WTC11 (cell line): ENCODE results near the gene L3MBTL1.

ENCODE experiments used
- CTCF ChIP-seq: fragments of 200-600 bp; IDR thresholded peaks from 2 replicates; pipeline ENCODE4 v1.8.0; 2022; ENCODE audit warnings: antibody characterized with exemption
- E2F4 ChIP-seq: sonication (generic); formaldehyde crosslinking; IDR thresholded peaks from 2 replicates; pipeline ENCODE4 v1.8.1; 2022; ENCODE audit warnings: low read depth, mild to moderate bottlenecking, moderate library complexity, missing genetic modification reagents, borderline replicate concordance
- ELF4 ChIP-seq: sonication (generic); formaldehyde crosslinking; IDR thresholded peaks from 2 replicates; pipeline ENCODE4 v1.8.1; 2022; ENCODE audit warnings: low read depth, mild to moderate bottlenecking, moderate library complexity, missing genetic modification reagents
- FOXP1 ChIP-seq: sonication (generic); formaldehyde crosslinking; IDR thresholded peaks from 2 replicates; pipeline ENCODE4 v1.8.0; 2022; ENCODE audit warnings: missing genetic modification reagents, mild to moderate bottlenecking, moderate library complexity, borderline replicate concordance
- HMGXB4 ChIP-seq: sonication (generic); formaldehyde crosslinking; IDR thresholded peaks from 2 replicates; pipeline ENCODE4 v1.8.1; 2023; ENCODE audit warnings: mild to moderate bottlenecking, moderate library complexity, missing genetic modification reagents
- IRF2 ChIP-seq: sonication (generic); formaldehyde crosslinking; IDR thresholded peaks from 2 replicates; pipeline ENCODE4 v1.8.0; 2022; ENCODE audit warnings: low read depth, missing genetic modification reagents, borderline replicate concordance
- NFATC4 ChIP-seq: fragments of 250-450 bp; sonication (Bioruptor Pico); IDR thresholded peaks from 2 replicates; pipeline ENCODE4 v1.9.0; 2021; ENCODE audit warnings: mild to moderate bottlenecking
- NFYB ChIP-seq: sonication (generic); formaldehyde crosslinking; conservative IDR thresholded peaks from 2 replicates; pipeline ENCODE4 v1.8.0; 2022; ENCODE audit warnings: low read depth, missing genetic modification reagents
- SP1 ChIP-seq: sonication (generic); formaldehyde crosslinking; conservative IDR thresholded peaks from 2 replicates; pipeline ENCODE4 v1.8.1; 2022; ENCODE audit warnings: missing genetic modification reagents
- TEAD1 ChIP-seq: sonication (generic); formaldehyde crosslinking; IDR thresholded peaks from 2 replicates; pipeline ENCODE4 v1.8.0; 2022; ENCODE audit warnings: mild to moderate bottlenecking, missing genetic modification reagents
- USF2 ChIP-seq: sonication (generic); formaldehyde crosslinking; IDR thresholded peaks from 2 replicates; pipeline ENCODE4 v1.8.1; 2023; ENCODE audit warnings: mild to moderate bottlenecking, missing genetic modification reagents, moderate library complexity
- ZNF121 ChIP-seq: sonication (generic); formaldehyde crosslinking; IDR thresholded peaks from 2 replicates; pipeline ENCODE4 v1.8.0; 2023; ENCODE audit warnings: missing genetic modification reagents
- ZNF138 ChIP-seq: sonication (generic); formaldehyde crosslinking; conservative IDR thresholded peaks from 2 replicates; pipeline ENCODE4 v1.8.1; 2022; ENCODE audit warnings: mild to moderate bottlenecking, moderate library complexity, missing genetic modification reagents
- ZNF263 ChIP-seq: sonication (generic); formaldehyde crosslinking; IDR thresholded peaks from 2 replicates; pipeline ENCODE4 v1.8.1; 2022; ENCODE audit warnings: low read depth, mild to moderate bottlenecking, moderate library complexity, missing genetic modification reagents

- TF ChIP-seq TEAD1 (CRISPR knock-in tag) (no peak), CTCF (no peak), SP1 (CRISPR knock-in tag) (no peak), E2F4 (CRISPR knock-in tag) (no peak), ZNF263 (CRISPR knock-in tag) (no peak), NFATC4 (CRISPR knock-in tag) (no peak), HMGXB4 (CRISPR knock-in tag) (no peak), USF2 (CRISPR knock-in tag) (no peak), ZNF138 (CRISPR knock-in tag) (no peak), IRF2 (no peak), ZNF121 (no peak), ELF4 (CRISPR knock-in tag) (no peak), NFYB (no peak), FOXP1 (CRISPR knock-in tag) (no peak)
Observed at GRCh38 chr20:43544501-43544900, 37.0 kb downstream of the L3MBTL1 start.
